Progenitor cell of endocrine pancreas (in vitro differentiated cells): Measurements from ENCODE around the gene CD80. TPM values are rescaled to one million over a fixed set of nuclear protein-coding genes. Genes with fewer than 3 reads are reported as not detected.
"Not testable (repeated sequence)": the region's sequence is repeated elsewhere in the genome, so short reads cannot be mapped to it uniquely, and the experiment has no call there.

Source experiments
- DNase-seq: peaks from one replicate; pipeline ENCODE4 v3.0.0; 2021; ENCODE audit warnings: low spot score; ENCODE audit not compliant: unreplicated experiment
- H3K27ac Mint-ChIP-seq: 2 replicates; pipeline ENCODE4 v1.8.0; 2021; ENCODE audit warnings: mild to moderate bottlenecking, moderate library complexity, mixed read lengths
- H3K27me3 Mint-ChIP-seq: 2 replicates; pipeline ENCODE4 v1.8.0; 2021; ENCODE audit warnings: mixed read lengths
- H3K36me3 Mint-ChIP-seq: 2 replicates; pipeline ENCODE4 v1.8.0; 2022; ENCODE audit warnings: mixed read lengths; ENCODE audit not compliant: insufficient read depth
- H3K4me1 Mint-ChIP-seq: 2 replicates; pipeline ENCODE4 v1.8.0; 2021; ENCODE audit warnings: low read depth, mixed read lengths
- H3K4me3 Mint-ChIP-seq: 2 replicates; pipeline ENCODE4 v1.8.0; 2021; ENCODE audit warnings: low read depth, mild to moderate bottlenecking, moderate library complexity, mixed read lengths
- H3K9me3 Mint-ChIP-seq: 2 replicates; pipeline ENCODE4 v1.8.0; 2021; ENCODE audit warnings: low read depth, mixed read lengths
- CTCF ChIP-seq: fragments of 200-600 bp; sonication (generic); IDR thresholded peaks from one replicate; pipeline ENCODE4 v1.5.0; 2021; ENCODE audit warnings: antibody characterized with exemption, mild to moderate bottlenecking; ENCODE audit not compliant: unreplicated experiment
- total RNA-seq: library from RNA; stranded (reverse); gene quantifications from 2 replicates; pipeline ENCODE4 v1.2.1, GENCODE V29; 2021

Gene CD80
- total RNA-seq, 1 donor from 2014 or later = 0.24 TPM

DNA sequence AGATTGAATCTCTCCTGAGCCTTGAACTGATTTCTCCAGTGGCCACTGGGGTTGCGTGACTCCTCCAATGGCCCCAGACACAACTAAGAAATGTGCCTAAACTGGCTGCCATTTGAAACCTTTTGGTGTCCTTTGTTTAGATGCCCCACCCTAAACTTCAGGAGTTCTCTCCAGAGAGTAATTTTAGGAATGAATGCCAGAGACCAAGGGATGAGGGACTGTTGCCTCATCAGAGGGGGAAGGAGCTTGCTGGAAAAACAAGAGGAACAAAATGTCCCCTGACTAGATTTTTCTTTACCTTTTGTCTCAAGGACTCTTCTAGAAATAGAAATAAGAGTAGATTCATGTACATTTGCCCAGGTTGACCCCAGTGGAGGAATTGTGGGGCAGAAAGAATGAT lies 11.8 kb upstream of the CD80 start:
- Mint-ChIP-seq H3K36me3 (no peaks in the 10 kb centered on the region), H3K27ac (no peak overlapping the region), H3K9me3 (peaks cover 4% of the 10 kb centered on the region), H3K27me3 (peaks cover 5% of the 10 kb centered on the region), H3K4me1 (no peaks in the 10 kb centered on the region), H3K4me3 (no peak overlapping the region)
- no peak for DNase-seq
- TF ChIP-seq CTCF = no peak

- no peak for TF ChIP-seq CTCF
- Mint-ChIP-seq H3K36me3 (no peaks in the 10 kb centered on the region), H3K27ac (no peak overlapping the region), H3K27me3 (peaks cover 5% of the 10 kb centered on the region), H3K4me3 (no peak overlapping the region), H3K9me3 (peaks cover 4% of the 10 kb centered on the region), H3K4me1 (no peaks in the 10 kb centered on the region)
- DNase-seq = no peak
Observed at GRCh38 chr3:119570229-119570628, 10.8 kb upstream of the CD80 start.

DNA sequence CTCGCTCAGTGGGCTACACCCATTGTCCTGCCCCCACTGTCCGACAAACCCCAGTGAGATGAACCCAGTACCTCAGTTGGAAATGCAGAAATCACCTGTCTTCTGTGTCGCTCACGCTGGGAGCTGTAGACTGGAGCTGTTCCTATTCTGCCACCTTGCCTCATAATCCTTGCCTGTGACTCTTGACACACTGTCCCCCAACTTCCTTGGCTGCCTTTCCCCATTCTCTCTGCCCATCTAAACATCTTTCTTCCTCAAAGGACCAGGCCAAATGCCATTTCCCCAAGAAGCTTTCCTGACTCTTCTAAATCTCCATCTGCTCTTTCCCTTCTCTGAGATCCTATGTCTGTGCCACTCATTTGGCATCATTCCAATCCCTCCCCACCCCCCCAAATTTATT lies 9.7 kb upstream of the CD80 start:
- TF ChIP-seq CTCF = no peak
- H3K36me3 Mint-ChIP-seq = no peaks in the 10 kb centered on the region
- no peak for DNase-seq

GRCh38 chr3:119563334-119563733 lies 3.9 kb upstream of the CD80 start:
- H3K36me3 Mint-ChIP-seq, H3K9me3 Mint-ChIP-seq, DNase-seq, H3K4me1 Mint-ChIP-seq, H3K27ac Mint-ChIP-seq, H3K27me3 Mint-ChIP-seq, H3K4me3 Mint-ChIP-seq: not testable (repeated sequence)

More for the DNA sequence above, 9.7 kb upstream of the CD80 start:
- Mint-ChIP-seq H3K9me3 (peaks cover 4% of the 10 kb centered on the region), H3K27me3 (peaks cover 5% of the 10 kb centered on the region), H3K27ac (no peak overlapping the region), H3K4me1 (no peaks in the 10 kb centered on the region), H3K4me3 (no peak overlapping the region)

DNA sequence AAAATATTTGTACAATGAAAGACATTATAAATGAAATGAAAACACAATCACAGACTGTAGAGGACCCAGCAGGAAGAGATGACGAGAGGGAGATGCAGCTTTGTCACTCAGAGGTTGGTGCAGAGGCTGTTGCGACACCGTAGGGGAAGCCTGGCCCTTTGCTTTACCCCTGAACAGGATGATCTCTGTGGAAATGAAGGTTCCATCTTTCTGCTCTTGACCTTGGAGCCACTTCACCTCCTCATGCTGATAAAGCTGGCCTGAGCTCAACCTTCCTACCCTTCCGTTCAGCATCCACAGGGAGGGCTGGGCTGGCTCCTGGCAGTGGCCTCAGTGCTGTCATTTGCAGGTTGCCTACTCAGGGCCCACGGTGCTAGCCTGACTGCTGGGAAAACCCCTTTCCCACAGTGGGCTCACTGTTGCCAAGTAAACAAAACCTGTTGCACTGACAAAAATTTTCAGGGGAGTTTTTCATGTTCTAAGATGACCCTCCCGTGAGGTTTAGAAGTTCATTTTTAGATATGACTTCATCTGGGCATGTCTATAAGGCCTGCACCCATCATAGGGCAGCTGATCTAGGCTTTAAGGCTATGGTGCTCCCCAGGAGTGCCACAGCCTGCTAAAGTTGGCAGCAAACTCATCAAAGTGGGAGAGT lies 3.0 kb upstream of the CD80 start:
- TF ChIP-seq CTCF = no peak
- no peaks in the 10 kb centered on the region for H3K27me3 Mint-ChIP-seq
- no peaks in the 10 kb centered on the region for H3K36me3 Mint-ChIP-seq
- H3K9me3 Mint-ChIP-seq = no peaks in the 10 kb centered on the region
- no peak for DNase-seq
- no peak overlapping the region for H3K27ac Mint-ChIP-seq
- H3K4me1 Mint-ChIP-seq = no peaks in the 10 kb centered on the region
- H3K4me3 Mint-ChIP-seq = no peak overlapping the region

DNA sequence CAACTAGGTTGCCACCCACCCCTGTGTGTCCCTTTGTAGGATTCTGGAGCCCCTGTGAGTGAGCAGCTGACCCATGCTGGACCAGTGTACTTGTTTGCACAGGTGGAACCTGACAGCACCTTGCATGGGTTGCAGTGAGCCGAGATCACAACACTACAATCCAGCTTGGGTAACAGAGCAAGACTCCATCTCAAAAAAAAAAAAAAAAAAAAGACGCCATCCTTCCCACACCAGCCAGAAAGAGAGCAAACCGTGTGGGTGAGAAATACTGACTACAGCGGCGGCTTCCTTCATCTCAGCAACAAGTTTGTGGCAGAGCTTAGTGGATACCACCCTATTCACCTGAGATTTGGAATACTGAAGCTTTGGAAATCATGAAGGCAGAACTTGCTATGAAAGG lies 746 bp upstream of the CD80 start:
- DNase-seq = no peak
- no peaks in the 10 kb centered on the region for H3K9me3 Mint-ChIP-seq
- peaks cover 5% of the 10 kb centered on the region for H3K27me3 Mint-ChIP-seq
- H3K27ac Mint-ChIP-seq = no peak overlapping the region
- no peaks in the 10 kb centered on the region for H3K4me1 Mint-ChIP-seq
- no peak for TF ChIP-seq CTCF
- H3K4me3 Mint-ChIP-seq = no peak overlapping the region
- H3K36me3 Mint-ChIP-seq = no peaks in the 10 kb centered on the region
